Aorta (tissue), 5 donors: ENCODE results near the gene KCNH1. TPM values are rescaled to one million over a fixed set of nuclear protein-coding genes. Genes with fewer than 3 reads are reported as not detected.

Experiments
- ATAC-seq: fragments of 200-7000 bp; cut with Tn5 transposase; one replicate; pipeline ENCODE4 v1.9.1; 2022; ENCODE audit warnings: moderate library complexity; ENCODE audit not compliant: low FRiP score
- DNase-seq, 2 donors: peaks; one replicate each; pipeline ENCODE4 v3.0.0-alpha.2; 2020
- H3K27ac ChIP-seq, 2 donors: one replicate each; pipeline ENCODE4 v1.5.1; 2013; ENCODE audit warnings: low read length in 2 of 2, mild to moderate bottlenecking in 2 of 2, moderate library complexity in 2 of 2, control low read depth in 1 of 2, inconsistent platforms in 1 of 2, low read depth in 1 of 2
- H3K27me3 ChIP-seq, 2 donors: one replicate each; pipeline ENCODE4 v1.6.1; 2013; ENCODE audit warnings: control low read depth in 1 of 2, low read length in 1 of 2, mild to moderate bottlenecking in 1 of 2, moderate library complexity in 1 of 2; ENCODE audit not compliant: insufficient read depth in 2 of 2, control insufficient read depth in 1 of 2
- H3K36me3 ChIP-seq, 2 donors: one replicate each; pipeline ENCODE4 v1.6.1; 2013; ENCODE audit warnings: control low read depth in 1 of 2, low read length in 1 of 2, mild to moderate bottlenecking in 1 of 2; ENCODE audit not compliant: insufficient read depth in 2 of 2, control insufficient read depth in 1 of 2
- H3K4me1 ChIP-seq, 2 donors: one replicate each; pipeline ENCODE4 v1.6.1; 2013; ENCODE audit warnings: low read length in 2 of 2, control low read depth in 1 of 2, mild to moderate bottlenecking in 1 of 2, moderate library complexity in 1 of 2; ENCODE audit not compliant: insufficient read depth in 2 of 2, control insufficient read depth in 1 of 2
- H3K4me3 ChIP-seq, 2 donors: one replicate each; pipeline ENCODE4 v1.5.1; 2013; ENCODE audit warnings: low read length in 2 of 2, control low read depth in 1 of 2, mild to moderate bottlenecking in 1 of 2
- H3K9me3 ChIP-seq: one replicate; pipeline ENCODE4 v1.6.1; 2013; ENCODE audit warnings: mild to moderate bottlenecking, low read length; ENCODE audit not compliant: control insufficient read depth
- WGBS, 2 donors: extraction: QIAGEN DNeasy Blood & Tissue Kit; methylation state at CpG; one replicate each; pipeline ENCODE4 v1.1.7; 2013; 5-methylcytosine and 5-hydroxymethylcytosine counted together
- intact Hi-C, 2 donors: fragments of 100-400 bp; cut with DNase I; formaldehyde crosslinking; loops; one replicate each; pipeline versions ENCODE4 v1.14.2 to v1.15.0; 2022
- polyA plus RNA-seq, 2 donors: library from polyadenylated mRNA; stranded (reverse); fragments of 200-250 nt; gene quantifications; one replicate each; pipeline ENCODE4 v1.2.3, GENCODE V29; 2013
- total RNA-seq, 2 donors: library from RNA; stranded (reverse); fragmentation: NEBNext Ultra II Directional; extraction: Animal tissue kit (Norgen Biotek cat#: 25700); gene quantifications; one replicate each; pipeline ENCODE4 v1.2.1, GENCODE V29; 2021
- donor health status: healthy with polysubstance abuse.
- donor health status: Bipolar disorder and iron deficiency.
- donor health status: DM: no; HTN: no; CAD: no.
- donor health status: DM: no; HTN: no; CAD: no.
- donor health status: DM: yes; HTN: yes; CAD: no.

KCNH1 gene
- total and polyA plus RNA-seq, 4 donors, result 0.03 to 0.96 (median 0.19) TPM; not detected in 1

GRCh38 chr1:210757677-210758076, 376.3 kb downstream of the KCNH1 start:
- ATAC-seq (no peak), DNase-seq (no peak)
- Histone ChIP-seq H3K36me3 (no peaks in the 10 kb centered on the region), H3K9me3 (peaks cover 7% of the 10 kb centered on the region), H3K27me3 (no peaks in the 10 kb centered on the region), H3K27ac (no peak overlapping the region), H3K4me3 (no peak overlapping the region), H3K4me1 (no peaks in the 10 kb centered on the region)
- intact Hi-C loops, result no loop called here
- 60 to 78% methylated on average over 1 of the region's 1 CpG for WGBS, 2 donors

GRCh38 chr1:210755991-210756659, 377.8 kb downstream of the KCNH1 start:
- DNase-seq, result no peak
- Histone ChIP-seq H3K27ac (no peak overlapping the region), H3K4me1 (no peaks in the 10 kb centered on the region), H3K9me3 (peaks cover 7% of the 10 kb centered on the region), H3K4me3 (no peak overlapping the region), H3K36me3 (no peaks in the 10 kb centered on the region), H3K27me3 (no peaks in the 10 kb centered on the region)
- 90 to 95% methylated on average over 4 of the region's 4 CpGs for WGBS, 2 donors
- no peak for ATAC-seq
- intact Hi-C loops, result no loop called here

DNA sequence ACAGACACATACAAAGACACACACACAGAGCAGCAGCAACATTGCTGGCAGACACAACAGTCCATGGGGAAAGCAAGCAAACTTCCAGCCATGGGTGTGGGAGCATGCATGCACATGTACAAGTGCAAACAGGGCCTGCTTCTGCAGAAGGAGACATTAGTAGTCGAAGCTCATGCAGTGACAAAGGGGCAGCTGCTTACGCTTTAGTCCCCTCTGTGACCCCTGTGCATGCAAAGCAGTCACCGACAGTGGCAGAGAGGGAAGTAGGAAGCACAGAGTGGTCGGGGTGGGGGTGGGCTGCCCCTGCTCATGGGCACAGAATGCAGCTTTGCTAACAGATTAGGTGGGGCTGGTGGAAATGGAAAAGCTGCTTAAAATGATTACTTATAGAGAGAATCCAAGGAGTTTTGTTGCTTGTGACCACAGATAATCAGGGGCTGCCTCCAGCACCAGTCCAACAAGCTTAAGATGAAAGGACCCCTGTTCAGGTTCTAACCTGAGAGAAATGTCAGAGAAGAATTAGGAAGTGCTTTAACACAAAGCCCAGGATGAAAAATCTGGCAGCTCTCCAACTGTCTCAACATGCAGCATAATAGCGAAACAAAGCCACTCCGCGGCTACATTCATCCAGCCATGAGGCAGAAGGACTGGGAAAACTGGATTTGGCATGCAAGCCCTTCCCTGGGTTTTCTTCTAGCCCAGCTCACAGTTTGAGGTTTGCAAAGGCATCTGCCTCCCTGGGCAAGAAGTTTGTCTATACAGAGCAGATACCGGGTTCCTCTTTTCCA, 378.9 kb downstream of the KCNH1 start:
- Histone ChIP-seq H3K9me3 (peaks cover 7% of the 10 kb centered on the region), H3K4me1 (no peaks in the 10 kb centered on the region), H3K36me3 (no peaks in the 10 kb centered on the region), H3K4me3 (no peak overlapping the region), H3K27me3 (no peaks in the 10 kb centered on the region), H3K27ac (no peak overlapping the region)
- no peak for DNase-seq
- intact Hi-C loops, result no loop called here
- 39% methylated on average over 8 of the region's 8 CpGs for WGBS, 2 donors
- ATAC-seq, result no peak

- no peaks in the 10 kb centered on the region for H3K27me3 ChIP-seq
- no peak overlapping the region for H3K4me3 ChIP-seq
- no peak overlapping the region for H3K27ac ChIP-seq
- intact Hi-C loops, result no loop called here
- ATAC-seq (no peak), DNase-seq (no peak)
- H3K9me3 ChIP-seq, result peaks cover 1% of the 10 kb centered on the region
- H3K36me3 ChIP-seq, result no peaks in the 10 kb centered on the region
- H3K4me1 ChIP-seq, result no peaks in the 10 kb centered on the region
- 81 to 91% methylated on average over 2 of the region's 2 CpGs for WGBS, 2 donors
These were observed 382.0 kb downstream of the KCNH1 start for GRCh38 chr1:210751911-210752310.

GRCh38 chr1:210750468-210750867, 383.5 kb downstream of the KCNH1 start:
- no peak for DNase-seq
- no peak overlapping the region for H3K4me3 ChIP-seq
- H3K36me3 ChIP-seq, result no peaks in the 10 kb centered on the region
- H3K27ac ChIP-seq, result no peak overlapping the region
- 89 to 96% methylated on average over 1 of the region's 1 CpG for WGBS, 2 donors
- H3K9me3 ChIP-seq, result peaks cover 1% of the 10 kb centered on the region
- H3K4me1 ChIP-seq, result no peaks in the 10 kb centered on the region
- H3K27me3 ChIP-seq, result no peaks in the 10 kb centered on the region
- ATAC-seq, result no peak
- intact Hi-C loops, result no loop called here

DNA sequence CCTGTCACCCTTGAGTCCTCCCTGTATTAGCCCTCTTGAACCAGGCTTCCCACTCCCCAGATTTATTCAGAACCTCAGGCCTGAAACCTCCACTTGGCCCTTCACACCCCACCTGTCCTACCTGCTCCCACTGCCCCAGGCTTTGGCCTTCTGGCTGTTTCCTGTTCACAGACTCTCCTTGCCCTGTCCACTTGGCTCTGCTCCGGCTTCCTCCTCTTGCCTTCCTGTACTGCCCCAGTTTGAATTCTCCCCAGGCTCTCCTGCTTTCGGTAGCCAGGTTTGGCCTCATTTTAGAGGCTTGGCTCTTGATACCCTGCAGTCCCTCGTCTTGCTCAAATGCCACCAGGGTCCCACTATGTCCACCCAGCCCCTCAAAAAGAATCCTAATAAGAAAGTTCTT, 385.2 kb downstream of the KCNH1 start:
- DNase-seq (no peak), ATAC-seq (no peak)
- Histone ChIP-seq H3K36me3 (no peaks in the 10 kb centered on the region), H3K9me3 (no peaks in the 10 kb centered on the region), H3K4me1 (no peaks in the 10 kb centered on the region), H3K27me3 (no peaks in the 10 kb centered on the region), H3K4me3 (no peak overlapping the region), H3K27ac (no peak overlapping the region)
- 71 to 84% methylated on average over 3 of the region's 3 CpGs for WGBS, 2 donors
- intact Hi-C loops, result no loop called here

DNA sequence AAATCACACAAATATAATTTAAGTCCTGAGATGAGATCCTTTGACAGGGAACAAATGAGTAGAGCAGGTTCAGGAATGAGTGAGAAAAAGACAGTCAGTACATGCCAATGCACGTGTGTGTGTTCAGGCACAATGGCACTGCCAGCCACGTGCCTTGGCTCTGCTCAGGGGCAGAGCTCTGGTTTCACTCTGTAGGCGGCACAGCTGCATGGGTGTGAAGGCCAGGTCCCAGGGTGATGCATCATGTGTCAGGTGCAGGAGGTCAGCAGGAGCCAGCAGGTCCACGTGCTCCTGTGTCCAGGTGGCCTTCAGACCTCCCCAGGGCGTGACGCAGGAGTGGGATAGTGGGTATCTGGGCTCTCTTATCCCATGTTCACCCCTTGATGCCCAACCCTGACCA, 386.1 kb downstream of the KCNH1 start:
- H3K27me3 ChIP-seq, result no peaks in the 10 kb centered on the region

DNA sequence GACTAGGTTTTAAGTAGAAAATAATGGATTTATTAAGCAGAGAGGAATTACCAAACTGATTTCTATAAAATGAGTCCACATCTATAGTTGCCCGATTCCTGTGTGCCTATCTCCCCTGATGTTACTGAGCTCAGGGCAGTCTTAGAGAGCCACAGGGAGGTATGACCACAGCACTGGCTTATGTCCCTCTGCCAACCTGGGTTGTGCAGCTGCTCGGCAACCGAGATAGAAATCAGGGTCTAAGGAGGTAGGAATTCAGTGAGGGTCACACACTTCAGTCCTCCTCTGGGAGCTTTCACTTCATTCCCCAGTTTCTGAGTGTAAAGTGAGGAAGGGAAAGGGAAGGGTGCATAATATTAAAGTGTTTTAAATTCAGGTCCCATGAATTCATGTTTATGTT, 386.8 kb downstream of the KCNH1 start:
- no peaks in the 10 kb centered on the region for H3K27me3 ChIP-seq
- intact Hi-C loops, result no loop called here
- H3K4me1 ChIP-seq, result no peaks in the 10 kb centered on the region
- H3K4me3 ChIP-seq, result no peak overlapping the region
- no peak overlapping the region for H3K27ac ChIP-seq
- no peak for DNase-seq
- ATAC-seq, result no peak
- WGBS, 2 donors, result 63 to 78% methylated on average over 3 of the region's 3 CpGs
- no peaks in the 10 kb centered on the region for H3K36me3 ChIP-seq
- no peaks in the 10 kb centered on the region for H3K9me3 ChIP-seq

More for the DNA sequence above, 386.1 kb downstream of the KCNH1 start:
- Histone ChIP-seq H3K4me3 (no peak overlapping the region), H3K27ac (no peak overlapping the region), H3K9me3 (no peaks in the 10 kb centered on the region), H3K36me3 (no peaks in the 10 kb centered on the region), H3K4me1 (no peaks in the 10 kb centered on the region)
- intact Hi-C loops, result no loop called here
- DNase-seq, result no peak
- no peak for ATAC-seq
- WGBS, 2 donors, result 70 to 74% methylated on average over 6 of the region's 6 CpGs
